CMK (cell line): ENCODE measurements around the gene ASCC3.

Source experiments
- DNase-seq: peaks from one replicate; pipeline ENCODE4 v3.0.0-alpha.2; 2010; ENCODE audit warnings: low read depth

The ASCC3 gene

DNA sequence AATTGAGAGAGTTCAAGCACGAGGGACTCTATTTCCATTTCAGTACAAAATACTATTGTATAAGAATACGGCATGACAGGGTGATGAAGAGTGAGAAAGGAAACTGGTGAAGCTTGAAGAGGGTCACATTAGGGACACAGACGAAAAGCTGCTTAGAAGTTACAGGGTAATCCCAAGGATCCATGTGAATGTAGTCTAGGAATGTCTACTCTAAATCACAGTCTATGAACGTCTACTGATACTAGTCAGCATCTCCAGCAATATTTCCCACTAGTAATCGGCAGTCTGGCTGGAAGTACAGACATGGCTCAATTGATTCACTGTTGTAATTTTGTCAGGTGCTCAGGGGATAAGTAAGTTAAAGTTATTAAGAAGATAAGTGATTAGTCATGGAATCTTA, 156.4 kb downstream of the ASCC3 start:
- DNase-seq, result no peak

DNA sequence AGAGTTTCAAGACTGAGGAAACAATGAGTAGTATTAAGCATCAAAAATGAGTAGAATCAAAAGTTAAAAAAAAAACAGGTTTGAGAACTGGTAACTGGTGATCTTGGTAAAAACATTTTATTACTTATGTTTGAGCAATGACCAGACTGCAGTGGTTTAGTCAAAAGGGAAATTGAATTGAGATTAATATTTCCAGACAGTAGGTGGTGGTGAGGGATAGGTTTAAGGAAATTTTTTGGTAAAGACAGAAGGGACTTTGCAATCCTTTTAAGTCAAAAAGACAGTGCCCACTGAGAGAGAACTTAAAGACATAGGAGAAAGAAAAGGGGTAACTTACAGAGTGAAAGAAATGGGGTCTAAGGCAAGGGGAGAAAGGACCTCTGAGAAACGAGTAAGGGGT, 156.9 kb downstream of the ASCC3 start:
- no peak for DNase-seq

DNA sequence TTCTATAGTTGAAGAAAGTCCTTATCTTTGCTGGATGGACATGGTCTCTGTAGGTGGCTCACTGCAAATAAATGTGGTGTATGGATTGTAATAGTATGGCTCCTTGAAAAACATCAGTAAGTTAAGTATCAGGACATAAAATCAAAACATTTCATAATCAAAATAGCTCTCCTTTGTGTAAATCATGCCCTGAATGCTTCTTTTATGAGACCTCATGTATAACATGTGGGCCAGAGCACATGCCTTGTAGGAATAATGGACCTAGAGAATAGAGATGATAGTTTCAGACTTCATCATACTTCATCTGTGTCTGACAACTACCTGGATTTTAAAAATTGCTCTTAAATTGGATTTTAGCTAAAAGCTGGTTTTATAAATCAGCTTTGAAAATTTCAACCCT, 159.9 kb downstream of the ASCC3 start:
- DNase-seq, result no peak

DNA sequence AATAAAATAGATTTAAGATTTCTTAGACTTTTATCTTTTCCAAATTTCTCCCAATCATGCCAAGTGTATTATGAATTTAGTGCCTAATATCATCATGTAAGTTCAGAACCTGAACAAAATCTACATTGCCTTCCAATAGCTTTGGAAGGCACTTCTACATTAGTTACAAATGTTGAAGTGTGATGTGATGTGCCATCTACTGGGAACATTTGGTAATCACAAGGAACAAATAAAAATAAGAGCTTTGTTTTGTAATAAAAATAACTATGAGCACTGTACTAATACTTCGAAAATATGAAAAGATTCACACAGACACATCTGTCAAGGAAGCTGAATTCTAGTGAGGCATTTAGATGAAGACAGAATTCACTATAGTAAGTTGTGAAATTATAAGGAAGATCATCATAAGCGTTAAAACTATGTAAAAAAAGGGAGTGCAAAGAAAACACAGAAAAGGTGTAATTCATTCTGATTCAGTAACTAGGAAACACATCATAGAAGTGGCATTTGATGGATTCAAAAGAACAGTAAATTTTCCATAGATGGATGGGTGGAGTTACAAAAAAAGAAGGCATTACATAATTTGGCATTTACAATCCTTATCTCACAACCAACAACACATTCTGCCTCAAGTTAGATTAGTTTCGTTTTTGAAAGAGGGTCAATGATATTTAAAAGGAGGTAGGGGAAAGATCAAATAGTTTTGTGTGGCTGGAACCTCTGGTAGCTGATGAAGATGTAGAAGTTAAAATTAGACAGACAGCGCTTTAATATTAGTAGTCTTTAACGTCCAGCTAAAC, 161.0 kb downstream of the ASCC3 start:
- no peak for DNase-seq

DNA sequence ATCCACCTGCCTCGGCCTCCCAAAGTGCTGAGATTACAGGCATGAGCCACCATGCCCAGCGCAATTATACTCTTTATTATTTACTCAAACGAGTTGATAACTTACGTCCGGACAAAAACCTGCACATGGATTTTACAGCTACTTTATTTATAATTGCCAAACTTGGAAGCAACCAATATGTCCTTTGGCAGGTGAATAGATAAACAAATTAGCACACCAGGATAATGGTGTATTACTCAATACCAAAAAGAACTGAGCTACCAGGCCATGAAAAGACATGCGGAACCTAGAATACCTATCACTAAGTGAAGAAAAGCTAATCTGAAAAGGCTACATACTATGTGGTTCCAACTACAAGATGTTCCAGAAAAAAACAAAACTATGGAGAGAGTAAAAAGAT, 168.1 kb downstream of the ASCC3 start:
- DNase-seq, result no peak

DNA sequence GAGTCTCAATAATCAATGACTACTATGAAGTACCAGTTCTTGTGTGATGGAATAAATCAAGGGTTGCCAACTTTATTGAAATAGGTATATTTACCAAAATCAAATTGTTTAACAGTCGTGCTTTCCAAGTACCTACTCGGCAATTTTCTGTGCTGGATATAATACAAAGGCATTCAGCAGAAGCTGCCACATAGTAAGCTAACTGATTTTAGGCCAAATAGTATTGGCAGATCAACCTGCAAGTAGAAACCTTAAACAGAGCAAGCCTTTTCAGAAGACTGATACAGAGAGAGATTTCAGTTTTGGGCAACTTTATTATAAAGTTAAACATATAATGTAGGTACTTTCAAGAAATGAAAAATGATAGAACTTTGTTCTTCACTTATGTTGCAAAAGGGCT, 174.6 kb downstream of the ASCC3 start:
- no peak for DNase-seq

DNA sequence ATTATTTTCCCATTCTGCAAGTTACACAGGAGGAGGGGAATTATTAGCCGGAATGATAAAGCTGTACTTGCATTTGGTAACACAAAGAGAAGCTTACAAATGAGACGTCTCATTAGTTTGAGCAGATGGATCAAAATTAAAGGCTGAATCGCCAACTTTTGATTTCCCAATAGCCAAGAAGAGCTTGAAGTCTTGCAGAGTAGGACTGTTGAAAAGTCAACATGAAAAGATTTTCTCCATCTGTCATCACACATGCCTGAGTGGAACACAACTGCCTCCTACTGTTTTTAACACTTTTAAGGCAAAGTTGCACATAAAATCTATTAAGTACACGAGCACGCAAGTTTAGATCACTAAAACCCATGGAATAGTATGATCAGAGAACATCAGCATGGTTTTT, 176.2 kb downstream of the ASCC3 start:
- no peak for DNase-seq

DNA sequence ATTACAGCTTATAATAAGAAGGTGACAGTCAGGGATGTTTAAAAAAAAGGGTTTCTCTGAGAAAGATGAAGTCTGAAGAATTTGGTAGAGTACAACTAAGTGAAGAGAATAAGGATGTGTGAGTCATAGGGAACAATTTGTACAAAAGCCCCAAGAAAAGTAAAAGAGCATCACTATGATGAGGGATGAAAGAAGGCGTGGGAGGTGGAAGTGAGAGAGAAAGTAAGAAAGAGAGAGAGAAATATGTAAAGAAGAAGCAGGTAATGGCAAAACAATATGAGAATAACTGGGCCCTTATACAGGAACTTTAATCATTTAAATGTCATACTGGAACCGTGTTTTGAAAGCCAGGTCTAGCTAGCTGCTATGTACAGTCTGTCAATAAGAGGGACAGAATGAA, 179.4 kb downstream of the ASCC3 start:
- DNase-seq, result no peak

DNA sequence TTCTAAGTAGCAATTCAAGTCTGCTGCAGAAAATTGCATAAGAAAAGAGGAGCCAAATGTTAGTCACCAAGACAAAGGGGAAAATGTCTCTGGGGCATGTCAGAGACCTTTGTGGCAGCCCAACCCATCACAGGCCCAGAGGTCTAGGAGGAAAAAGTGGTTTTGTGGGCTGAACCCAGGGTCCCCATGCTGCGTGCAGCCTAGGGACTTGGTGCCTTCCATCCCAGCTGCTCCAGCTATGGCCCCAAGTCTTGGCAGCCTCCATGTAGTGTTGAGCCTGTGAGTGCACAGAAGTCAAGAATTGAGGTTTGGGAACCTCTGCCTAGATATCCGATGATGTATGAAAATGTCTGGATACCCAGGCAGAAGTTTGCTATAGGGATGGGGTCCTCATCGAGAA, 181.1 kb downstream of the ASCC3 start:
- DNase-seq, result no peak

DNA sequence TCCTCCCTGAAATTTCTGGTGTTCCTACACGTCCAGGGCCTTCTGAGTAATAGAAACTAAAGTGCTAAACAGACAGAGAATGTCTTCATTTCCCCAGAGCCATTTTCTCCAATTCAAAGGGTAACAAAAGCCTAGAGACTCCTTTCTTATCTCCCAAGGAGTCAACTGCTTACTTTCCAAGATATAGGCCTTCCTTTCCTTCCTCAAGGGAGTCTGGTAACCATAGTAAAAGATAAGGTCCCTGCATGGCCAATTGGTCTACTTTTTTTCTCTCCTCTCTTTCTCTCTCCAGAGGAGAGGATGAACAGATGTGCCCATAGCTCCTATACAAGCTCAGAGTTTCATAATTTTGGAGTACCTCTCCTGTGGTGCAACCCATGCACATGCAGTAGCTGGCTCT, 185.7 kb downstream of the ASCC3 start:
- no peak for DNase-seq

DNA sequence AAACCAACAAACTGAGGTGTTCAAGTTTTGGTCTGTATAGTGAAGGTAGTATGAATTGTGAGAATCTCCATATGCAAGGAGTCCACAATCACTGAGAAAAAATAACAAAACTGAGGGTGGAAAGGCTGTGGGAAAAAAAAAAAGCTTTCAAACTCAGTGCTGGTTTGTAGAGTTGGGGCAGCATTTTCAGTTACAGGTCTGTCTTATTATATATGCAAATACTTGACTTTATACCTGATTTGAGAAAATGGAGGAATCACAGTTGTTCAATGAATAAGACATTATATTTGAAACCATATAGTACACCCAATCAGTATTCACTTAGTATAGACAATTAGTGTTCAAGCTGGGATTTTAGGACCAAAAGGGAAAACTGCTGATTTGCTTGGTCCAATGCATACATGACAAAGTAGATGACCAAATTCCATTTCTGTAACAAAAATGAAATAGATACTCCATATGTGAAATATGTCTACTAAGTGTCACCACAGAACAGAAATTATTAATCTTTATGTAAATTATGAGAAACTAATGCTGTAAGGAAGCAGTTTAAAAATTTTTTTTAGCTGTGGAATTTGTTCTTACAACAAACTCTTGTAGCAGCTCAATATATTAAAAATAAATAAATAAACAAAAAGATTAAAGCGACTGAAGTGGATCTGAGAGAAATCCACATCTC, 187.7 kb downstream of the ASCC3 start:
- DNase-seq, result no peak

DNA sequence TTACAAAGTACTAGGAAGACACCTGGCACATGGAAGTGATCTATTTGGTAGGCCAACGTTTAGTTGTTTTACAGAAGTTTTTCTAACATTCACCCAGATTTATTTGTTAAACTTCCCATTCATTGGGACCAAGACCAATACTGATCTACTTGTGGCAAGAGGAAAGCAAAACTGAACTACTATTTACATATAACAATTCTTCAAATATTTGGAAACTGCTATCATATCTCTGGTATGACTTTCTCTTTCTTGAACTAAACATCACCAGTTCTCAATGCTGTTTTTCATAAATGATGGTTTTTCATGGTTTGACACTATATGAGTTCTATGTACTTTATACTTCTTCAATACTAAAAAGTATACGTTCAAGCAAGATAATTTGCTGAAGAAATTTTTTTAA, 189.2 kb downstream of the ASCC3 start:
- no peak for DNase-seq

DNA sequence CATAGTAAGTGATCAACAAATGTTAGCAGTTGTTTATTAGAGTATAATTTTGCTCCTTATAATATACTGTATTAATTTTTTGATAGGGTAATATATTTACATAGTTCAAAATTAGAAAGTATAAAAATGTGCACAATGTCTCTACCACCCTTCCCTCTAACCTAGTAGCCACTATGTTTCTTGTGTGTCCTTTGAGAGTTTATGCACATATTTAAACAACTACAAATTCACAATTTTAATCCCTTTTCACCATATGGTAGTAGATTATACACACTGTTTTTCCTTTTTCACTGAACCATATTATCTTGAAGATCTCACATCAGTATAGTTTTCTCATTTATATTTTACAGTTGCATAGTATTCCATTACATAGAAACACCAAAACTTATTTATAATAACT, 194.9 kb downstream of the ASCC3 start:
- DNase-seq, result no peak

DNA sequence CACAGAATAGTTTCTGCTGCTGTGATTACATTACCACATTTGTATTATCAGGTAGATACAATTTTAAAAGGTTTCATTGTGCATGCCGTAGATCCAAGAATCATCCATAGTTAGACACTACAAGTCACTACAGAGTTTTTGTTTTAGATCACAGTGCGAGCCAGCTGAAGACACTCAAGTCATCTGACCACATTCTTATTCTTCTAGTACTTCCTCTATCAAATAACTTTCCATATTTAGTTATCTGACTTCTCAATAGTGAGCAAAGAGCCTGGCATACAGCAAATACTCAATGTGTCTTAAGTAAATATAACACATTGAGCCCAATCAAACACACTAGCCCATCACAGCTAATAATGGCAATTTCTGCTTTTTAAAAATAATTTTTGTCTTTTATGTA, 195.4 kb downstream of the ASCC3 start:
- no peak for DNase-seq

DNA sequence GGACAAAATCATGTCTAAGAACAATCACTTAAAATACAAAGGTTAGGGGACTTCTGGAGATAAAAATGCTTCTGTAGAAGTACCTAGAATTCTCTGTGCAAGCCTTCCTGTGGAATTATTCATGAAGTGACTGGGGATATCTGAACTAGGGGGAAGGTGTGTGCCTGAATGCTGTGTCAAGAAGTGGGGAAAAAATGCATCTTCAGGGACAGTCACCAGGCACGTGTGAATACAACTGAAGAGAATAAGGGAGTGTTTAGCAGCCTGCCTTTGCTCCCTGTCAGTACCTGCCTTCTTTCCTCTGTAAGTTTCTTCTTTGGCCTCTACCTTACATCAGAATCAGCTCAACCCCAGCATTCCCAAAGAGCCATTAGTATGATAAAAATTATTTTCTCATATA, 201.0 kb downstream of the ASCC3 start:
- DNase-seq, result no peak

DNA sequence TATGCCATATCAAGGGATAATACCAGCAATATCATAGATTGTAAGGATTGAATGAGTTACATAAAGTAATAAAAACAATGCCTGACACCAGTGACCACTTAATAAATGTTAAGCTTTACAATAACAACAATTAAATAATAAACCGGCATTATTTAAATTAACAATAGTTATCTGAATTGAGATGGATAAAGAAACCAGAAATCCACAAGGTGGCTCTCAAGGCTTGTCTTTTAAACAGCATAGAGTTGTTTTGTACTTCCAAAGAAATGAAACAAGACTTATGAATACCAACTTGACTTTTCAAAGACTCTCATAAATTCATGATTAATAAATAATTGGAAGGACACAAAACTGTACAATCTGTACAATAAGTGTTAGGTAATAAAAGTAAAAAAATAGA, 203.1 kb downstream of the ASCC3 start:
- DNase-seq, result no peak

DNA sequence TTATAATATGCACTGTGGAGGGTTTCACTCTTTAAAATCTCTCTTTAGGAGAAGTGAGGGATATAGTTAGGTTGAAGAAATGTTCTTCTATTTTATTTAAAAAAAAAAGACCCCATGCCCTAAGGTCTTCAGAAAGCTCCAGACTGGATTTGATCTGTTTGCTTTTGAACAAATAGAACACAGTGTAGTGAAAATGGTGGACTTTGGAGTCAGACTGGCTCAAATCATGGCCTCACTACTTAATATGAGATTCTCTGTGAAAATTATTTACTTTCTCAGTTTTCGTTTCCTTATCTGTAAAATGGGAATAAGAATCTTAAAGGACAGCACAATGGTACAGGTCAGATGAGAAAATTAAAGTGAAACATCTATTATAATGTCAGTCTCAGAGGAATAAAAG, 203.9 kb downstream of the ASCC3 start:
- no peak for DNase-seq

DNA sequence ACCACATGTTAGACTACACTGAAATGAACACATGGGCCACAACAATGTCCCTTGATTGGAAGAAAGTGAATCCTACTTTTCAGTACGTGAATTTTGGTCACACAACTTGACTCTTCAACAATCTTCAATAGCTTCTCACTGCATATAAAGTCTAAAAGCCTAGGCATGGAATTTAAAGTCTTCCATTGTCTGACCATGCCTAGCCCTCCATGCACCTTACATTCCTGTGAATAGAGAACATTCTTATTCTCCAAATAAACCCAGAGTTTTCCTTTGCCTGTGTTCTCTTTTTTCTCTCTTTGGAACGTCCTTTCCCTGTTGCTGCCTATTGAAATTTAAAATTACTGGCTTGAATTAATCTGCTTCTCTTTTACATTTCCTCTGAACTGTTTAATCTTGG, 207.5 kb downstream of the ASCC3 start:
- DNase-seq, result no peak

DNA sequence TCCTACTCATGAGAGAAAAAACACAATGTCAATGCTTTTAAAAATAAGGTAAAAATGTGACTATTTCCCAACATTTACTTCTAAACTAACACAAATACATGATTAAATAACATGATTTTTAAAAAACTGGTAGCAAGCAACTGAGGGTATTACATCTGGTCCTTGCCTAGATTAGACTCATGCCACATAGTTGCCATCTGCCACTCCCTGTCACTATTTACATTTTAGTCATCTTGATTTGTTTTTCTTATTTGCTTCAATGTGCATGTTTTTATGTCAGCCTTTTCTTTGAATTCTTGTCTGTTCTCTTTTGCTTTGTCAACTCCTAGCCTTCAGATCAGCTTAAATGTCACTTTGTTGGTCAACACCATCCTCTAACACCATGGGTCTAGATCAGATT, 209.4 kb downstream of the ASCC3 start:
- DNase-seq, result no peak

DNA sequence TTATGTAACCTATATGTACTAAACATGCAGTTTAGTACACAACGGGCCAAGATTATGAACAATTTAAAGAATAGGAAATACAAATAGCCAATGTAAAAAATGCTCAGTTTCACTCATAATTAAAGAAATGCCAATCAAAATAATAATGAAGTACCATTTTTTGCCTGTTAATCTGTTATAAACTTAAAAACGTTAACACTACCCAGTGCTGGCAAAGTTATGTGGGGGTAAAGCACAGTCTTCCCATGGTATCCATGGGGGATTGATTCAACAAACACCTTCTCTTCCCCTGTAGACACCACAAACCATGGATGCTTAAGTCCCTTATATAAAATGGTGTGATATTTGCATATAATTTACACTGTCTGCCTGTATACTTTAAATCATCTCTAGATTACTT, 211.1 kb downstream of the ASCC3 start:
- DNase-seq, result no peak

DNA sequence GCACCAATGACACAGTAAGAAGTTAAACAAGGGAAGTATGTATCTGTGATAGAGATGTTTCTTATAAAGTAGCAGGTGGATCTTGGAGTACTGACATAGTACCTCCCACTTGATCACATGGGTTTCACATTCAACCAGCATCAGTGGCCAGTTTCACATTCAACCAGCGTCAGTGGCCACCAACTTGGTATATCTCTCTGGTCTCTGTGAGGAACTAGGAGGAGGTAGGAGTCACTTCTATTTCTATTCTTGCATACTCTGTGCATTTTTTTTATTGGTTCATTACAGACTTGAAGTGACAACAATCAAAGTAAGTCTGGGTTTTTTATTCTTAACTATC, 216.1 kb downstream of the ASCC3 start:
- no peak for DNase-seq

DNA sequence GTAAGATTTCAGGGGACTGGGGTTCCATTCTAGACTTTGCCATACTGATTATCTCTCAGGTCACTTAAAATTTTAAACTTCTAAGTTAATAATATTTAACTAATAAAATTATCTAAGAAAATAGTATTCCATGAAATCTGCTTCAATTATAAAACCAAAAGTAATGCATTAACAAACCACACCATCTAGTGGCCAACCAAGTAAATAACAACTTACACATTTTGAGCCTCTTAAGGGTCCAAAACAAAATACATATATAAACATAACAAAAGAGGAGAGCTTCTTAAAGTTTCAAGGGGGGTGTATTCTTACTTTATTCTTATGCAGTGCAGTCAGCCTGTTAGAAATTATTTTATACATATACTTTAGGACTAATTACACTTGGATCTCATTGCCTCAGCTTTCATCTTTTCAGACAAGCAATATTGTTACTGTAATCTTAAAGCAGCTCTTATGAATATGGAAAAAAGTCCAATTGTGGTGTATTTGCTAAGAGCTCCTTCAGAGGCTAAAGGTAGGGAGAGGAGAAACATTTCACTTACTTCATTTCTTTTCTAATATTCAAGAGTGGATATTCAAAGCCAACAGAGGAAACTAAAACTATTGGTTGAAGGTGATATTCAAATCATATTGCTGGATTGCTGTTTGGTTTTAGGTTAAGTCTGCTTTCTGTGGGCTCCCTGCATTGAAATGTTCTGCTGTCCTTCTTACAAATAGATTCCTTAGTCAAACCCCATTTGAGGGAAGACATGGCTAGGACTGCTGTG, 216.7 kb downstream of the ASCC3 start:
- DNase-seq, result no peak

DNA sequence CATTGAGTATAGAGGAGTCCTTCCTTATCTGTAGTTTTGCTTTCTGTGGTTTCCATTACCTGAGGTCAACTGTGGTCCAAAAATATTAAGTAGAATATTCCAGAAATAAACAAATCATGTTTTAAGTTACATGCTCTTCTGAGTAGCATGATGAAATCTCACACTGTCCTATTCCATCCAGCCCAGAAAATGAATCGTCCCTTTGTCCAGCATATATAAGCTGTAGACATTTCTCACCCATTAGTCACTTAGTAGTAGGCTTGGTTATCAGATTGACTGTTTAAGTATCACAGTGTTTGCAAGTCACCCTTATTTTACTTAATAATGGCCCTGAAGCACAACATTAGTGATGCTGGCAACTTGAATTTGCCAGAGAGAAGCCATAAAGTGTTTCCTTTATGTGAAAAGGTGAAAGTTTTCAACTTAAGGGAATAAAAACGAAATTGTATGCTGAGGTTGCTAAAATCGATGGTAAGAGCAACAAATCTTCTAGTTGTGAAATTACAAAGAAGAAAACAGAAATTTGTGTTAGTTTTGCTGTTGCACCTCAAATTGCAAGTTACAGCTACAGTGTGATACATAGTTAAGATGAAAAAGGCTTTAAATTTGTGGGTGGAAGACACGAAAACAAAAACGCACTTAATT, 217.8 kb downstream of the ASCC3 start:
- no peak for DNase-seq
